Renal cortex interstitium (tissue), 15 donors: ENCODE data around the gene LAMC3. TPM values are rescaled to one million over a fixed set of nuclear protein-coding genes. Genes with fewer than 3 reads are reported as not detected.

ENCODE experiments used
- DNase-seq, 11 donors: peaks; one replicate each; pipeline ENCODE4 v3.0.0-alpha.2; 2013; ENCODE audit warnings: low read depth in 9 of 11, low spot score in 4 of 11; ENCODE audit errors: extremely low read depth in 1 of 11
- long read RNA-seq, 16 experiments: transcript quantifications; one replicate each; lab custom pipeline, GENCODE V29; 2026
- polyA plus RNA-seq, 3 donors: library from polyadenylated mRNA; unstranded; fragments of 120-200 nt; gene quantifications; one replicate each; pipeline ENCODE4 v1.2.1, GENCODE V29; 2013; ENCODE audit not compliant: insufficient read length in 3 of 3

Gene LAMC3
- polyA plus RNA-seq: 10 to 100 TPM; 28.4 to 36.7 (median 28.7) TPM
- long read RNA-seq, donor 1: 0 reads
- long read RNA-seq, donor 2, partial matches to known transcripts: 5 of 5 reads
- long read RNA-seq, donor 2, other reads (novel, unspliced or antisense): 0 of 5 reads
- long read RNA-seq, donor 3, partial matches to known transcripts: 15 of 15 reads
- long read RNA-seq, donor 3, other reads (novel, unspliced or antisense): 0 of 15 reads
- long read RNA-seq, donor 4: 0 reads
- long read RNA-seq, donor 5: 0 reads
- long read RNA-seq, donor 6, partial matches to known transcripts: 10 of 10 reads
- long read RNA-seq, donor 6, other reads (novel, unspliced or antisense): 0 of 10 reads
- long read RNA-seq, donor 7, partial matches to known transcripts: 8 of 8 reads
- long read RNA-seq, donor 7, other reads (novel, unspliced or antisense): 0 of 8 reads
- long read RNA-seq, donor 8, partial matches to known transcripts: 21 of 21 reads
- long read RNA-seq, donor 8, other reads (novel, unspliced or antisense): 0 of 21 reads
- long read RNA-seq, donor 9: 0 reads
- long read RNA-seq, donor 10, partial matches to known transcripts: 7 of 7 reads
- long read RNA-seq, donor 10, other reads (novel, unspliced or antisense): 0 of 7 reads
- long read RNA-seq, donor 11, full-length matches to known transcripts: 2 of 2 reads
- long read RNA-seq, donor 11, partial matches to known transcripts: 0 of 2 reads
- long read RNA-seq, donor 11, other reads (novel, unspliced or antisense): 0 of 2 reads
- long read RNA-seq, donor 12: 0 reads
- long read RNA-seq, donor 13: 0 reads
- long read RNA-seq, donor 14, full-length matches to known transcripts: 1 of 1 reads
- long read RNA-seq, donor 14, partial matches to known transcripts: 0 of 1 reads
- long read RNA-seq, donor 14, other reads (novel, unspliced or antisense): 0 of 1 reads
- long read RNA-seq, donor 15, partial matches to known transcripts: 10 of 10 reads
- long read RNA-seq, donor 15, other reads (novel, unspliced or antisense): 0 of 10 reads
- long read RNA-seq, donor 16, full-length matches to known transcripts: 1 of 18 reads
- long read RNA-seq, donor 16, partial matches to known transcripts: 17 of 18 reads
- long read RNA-seq, donor 16, other reads (novel, unspliced or antisense): 0 of 18 reads

- no peak for DNase-seq
These were observed at the start of gene LAMC3 for GRCh38 chr9:131008909-131009618. Gene LAMC3, plus strand, starts transcription at chr9:131009174. Its CDS starts 41 bp downstream, at chr9:131009215.

GRCh38 chr9:130959809-130960334 lies 49.1 kb upstream of the LAMC3 start:
- no peak for DNase-seq

- DNase-seq: no peak
These were observed 48.2 kb upstream of the LAMC3 start for GRCh38 chr9:130960522-130961378.

GRCh38 chr9:130961511-130962300 lies 47.3 kb upstream of the LAMC3 start:
- no peak for DNase-seq

GRCh38 chr9:130962418-130963316 lies 46.3 kb upstream of the LAMC3 start:
- DNase-seq: no peak

- DNase-seq: no peak
These were observed 45.6 kb upstream of the LAMC3 start for GRCh38 chr9:130963337-130963908.

- no peak for DNase-seq
These were observed 45.1 kb upstream of the LAMC3 start for GRCh38 chr9:130963916-130964315.

- DNase-seq: no peak
These were observed 43.3 kb upstream of the LAMC3 start for GRCh38 chr9:130965680-130966079.

GRCh38 chr9:130970052-130970451 lies 38.9 kb upstream of the LAMC3 start:
- DNase-seq: no peak

GRCh38 chr9:130970855-130971254 lies 38.1 kb upstream of the LAMC3 start:
- no peak for DNase-seq

GRCh38 chr9:130971294-130971849 lies 37.6 kb upstream of the LAMC3 start:
- no peak for DNase-seq

GRCh38 chr9:130972277-130972956 lies 36.6 kb upstream of the LAMC3 start:
- DNase-seq: no peak

- no peak for DNase-seq
These were observed 35.9 kb upstream of the LAMC3 start for GRCh38 chr9:130972957-130973685.

GRCh38 chr9:130973686-130974281 lies 35.2 kb upstream of the LAMC3 start:
- no peak for DNase-seq
